B cell (primary cell): ENCODE results near the gene VIPR2. TPM values are rescaled to one million over a fixed set of nuclear protein-coding genes. Genes with fewer than 3 reads are reported as not detected.

Source experiments
- ATAC-seq: fragments of 200-7000 bp; cut with Tn5 transposase; one replicate; pipeline ENCODE4 v1.10.0; 2021; ENCODE audit warnings: low read depth, mild to moderate bottlenecking, moderate number of reproducible peaks, moderate library complexity
- CTCF ChIA-PET: fragments of 350-600 bp; sonication (Branson Sonifier 250); formaldehyde crosslinking; loops from one replicate; lab custom pipeline; 2021; ENCODE audit warnings: antibody characterized with exemption, inconsistent platforms; lab: Charles Lee
- POLR2A ChIA-PET: fragments of 350-600 bp; sonication (Branson Sonifier 250); formaldehyde crosslinking; loops from one replicate; lab custom pipeline; 2021; ENCODE audit warnings: antibody characterized with exemption; lab: Charles Lee
- DNase-seq: peaks from one replicate; pipeline ENCODE4 v3.0.0; 2013
- H2AFZ ChIP-seq: 2 replicates; pipeline ENCODE4 v1.6.1; 2012; ENCODE audit warnings: mild to moderate bottlenecking, low read depth, low read length; ENCODE audit not compliant: insufficient read depth, poor library complexity, severe bottlenecking
- H3K27ac ChIP-seq, 2 donors: 1 replicate in 1 of 2; 2 replicates in 1 of 2; pipeline ENCODE4 v1.5.1; 2012 to 2013; ENCODE audit warnings: low read length in 2 of 2, mild to moderate bottlenecking in 2 of 2, moderate library complexity in 1 of 2
- H3K27me3 ChIP-seq, 4 experiments: fragments of 200-600 bp in 1 of 4; sonication (generic) in 1 of 4; replicated peaks in 1 of 4; 1 replicate in 2 of 4; 2 replicates in 2 of 4; pipeline versions ENCODE4 v1.6.1 to v1.7.0; 2013 to 2016; ENCODE audit warnings: low read length in 3 of 4, mild to moderate bottlenecking in 2 of 4, mixed read lengths in 1 of 4, moderate library complexity in 1 of 4; ENCODE audit not compliant: insufficient read depth in 4 of 4, control insufficient read depth in 3 of 4; ENCODE audit errors: control extremely low read depth in 1 of 4
- H3K36me3 ChIP-seq, 2 experiments: replicated peaks in 1 of 2; 1 replicate in 1 of 2; 2 replicates in 1 of 2; pipeline versions ENCODE4 v1.6.1 to v1.7.1; 2013; ENCODE audit warnings: low read length in 1 of 2; ENCODE audit not compliant: insufficient read depth in 2 of 2, control insufficient read depth in 1 of 2; ENCODE audit errors: control extremely low read depth in 1 of 2, extremely low read depth in 1 of 2
- H3K4me1 ChIP-seq, 2 donors: fragments of 200-600 bp in 1 of 2; sonication (generic) in 1 of 2; 1 replicate in 1 of 2; 2 replicates in 1 of 2; pipeline versions ENCODE4 v1.5.1 to v1.6.1; 2013 to 2017; ENCODE audit warnings: low read length in 2 of 2; ENCODE audit not compliant: control insufficient read depth in 2 of 2, insufficient read depth in 2 of 2
- H3K4me2 ChIP-seq: replicated peaks from 2 replicates; pipeline ENCODE3; 2012; ENCODE audit warnings: mild to moderate bottlenecking, low read depth, low read length; ENCODE audit not compliant: poor library complexity, severe bottlenecking
- H3K4me3 ChIP-seq, 5 experiments: fragments of 200-600 bp in 1 of 5; sonication (generic) in 1 of 5; 1 replicate in 3 of 5; 2 replicates in 2 of 5; pipeline versions ENCODE4 v1.5.1 to v1.7.0; 2011 to 2016; ENCODE audit warnings: low read length in 4 of 5, mild to moderate bottlenecking in 4 of 5, low read depth in 2 of 5, control low read depth in 1 of 5, moderate library complexity in 1 of 5; ENCODE audit not compliant: insufficient read depth in 1 of 5; ENCODE audit errors: control extremely low read depth in 1 of 5, extremely low read depth in 1 of 5
- H3K79me2 ChIP-seq: fragments of 200-600 bp; sonication (generic); one replicate; pipeline ENCODE4 v1.6.0; 2016; ENCODE audit warnings: low read length; ENCODE audit not compliant: control insufficient read depth, insufficient read depth
- H3K9ac ChIP-seq: fragments of 200-600 bp; sonication (generic); 2 replicates; pipeline ENCODE4 v1.6.1; 2017; ENCODE audit warnings: mild to moderate bottlenecking, low read length, moderate library complexity
- H3K9me3 ChIP-seq, 3 donors: one replicate each; pipeline versions ENCODE4 v1.6.1 to v1.7.1; 2013; ENCODE audit warnings: low read length in 2 of 3; ENCODE audit not compliant: control insufficient read depth in 2 of 3, insufficient read depth in 1 of 3; ENCODE audit errors: control extremely low read depth in 1 of 3
- H4K20me1 ChIP-seq: 2 replicates; pipeline ENCODE4 v1.6.0; 2012; ENCODE audit warnings: mild to moderate bottlenecking, low read length; ENCODE audit not compliant: insufficient read depth, control insufficient read depth, poor library complexity, severe bottlenecking
- H3K27ac Mint-ChIP-seq: one replicate; pipeline ENCODE4 v1.8.0; 2021; ENCODE audit warnings: mixed read lengths
- H3K27me3 Mint-ChIP-seq: one replicate; pipeline ENCODE4 v1.8.0; 2021; ENCODE audit warnings: mixed read lengths
- H3K4me1 Mint-ChIP-seq: one replicate; pipeline ENCODE4 v1.8.0; 2021; ENCODE audit warnings: mixed read lengths
- H3K4me3 Mint-ChIP-seq: one replicate; pipeline ENCODE4 v1.8.0; 2021; ENCODE audit warnings: mixed read lengths
- H3K9me3 Mint-ChIP-seq: one replicate; pipeline ENCODE4 v1.8.0; 2022; ENCODE audit warnings: mixed read lengths; ENCODE audit not compliant: insufficient read depth
- EZH2 ChIP-seq: IDR thresholded peaks from 2 replicates; pipeline ENCODE4 v1.6.1; 2012; ENCODE audit warnings: borderline replicate concordance, low read depth, mild to moderate bottlenecking, moderate library complexity, low read length; ENCODE audit not compliant: insufficient read depth, poor library complexity, severe bottlenecking
- WGBS: methylation state at CpG from one replicate; pipeline ENCODE4 v1.1.5; 2013; ENCODE audit warnings: missing lambda C conversion rate; ENCODE audit not compliant: insufficient coverage; 5-methylcytosine and 5-hydroxymethylcytosine counted together
- intact Hi-C: fragments of 100-400 bp; cut with micrococcal nuclease; formaldehyde crosslinking; loops from one replicate; pipeline ENCODE4 v1.10.0; 2022
- polyA plus RNA-seq: library from polyadenylated mRNA; depleted of rRNA; stranded (reverse); fragments of >200 nt; gene quantifications from 2 replicates; pipeline ENCODE4 v1.2.3, GENCODE V29; 2012
- total RNA-seq, 2 donors: library from RNA; stranded (reverse); fragments of 120-200 nt in 1 of 2; gene quantifications; 1 replicate in 1 of 2; 2 replicates in 1 of 2; pipeline versions ENCODE4 v1.2.3 to v1.2.4, GENCODE V29; 2013 to 2022
- TF ChIP-seq, protein P1 (sequence below): fragments of 200-600 bp; IDR thresholded peaks from one replicate; pipeline ENCODE4 v1.8.0; 2022; ENCODE audit warnings: antibody characterized with exemption, mild to moderate bottlenecking

Gene VIPR2
- total and polyA plus RNA-seq, 2 donors (not counting 1 experiment from before 2014, with no cell fraction given): not detected

DNA sequence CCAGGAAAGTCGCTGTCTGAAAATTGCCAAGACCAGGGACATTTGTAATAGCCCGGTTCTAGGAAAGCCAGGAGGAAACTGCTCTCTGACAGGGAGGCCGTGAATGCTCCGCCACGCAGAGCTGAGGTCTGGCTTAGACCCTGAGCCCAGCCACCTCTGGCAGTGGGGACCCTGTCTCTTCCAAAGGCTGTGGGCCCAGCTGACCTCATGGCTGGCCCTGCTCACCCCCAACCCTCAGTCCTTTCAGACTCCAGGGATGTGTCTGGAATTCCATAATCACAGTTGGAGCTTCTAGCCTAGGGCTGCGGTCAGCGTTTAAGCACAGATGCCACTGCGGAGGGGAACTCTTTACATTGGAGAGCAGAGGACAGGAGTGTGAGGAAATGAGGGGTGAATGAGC lies 6.6 kb upstream of the VIPR2 start:
- intact Hi-C loops: no loop called here
- H3K27ac Mint-ChIP-seq: no peak overlapping the region
- Histone ChIP-seq H3K79me2 (no peaks in the 10 kb centered on the region), H3K27me3 (peaks cover 0 to 4% (median 3%) of the 10 kb centered on the region in 4 experiments), H3K4me2 (no peak overlapping the region), H3K4me3 (no peak overlapping the region), H3K9ac (no peak overlapping the region), H4K20me1 (no peaks in the 10 kb centered on the region), H3K36me3 (no peaks in the 10 kb centered on the region), H3K27ac (no peak overlapping the region), H3K4me1 (no peaks in the 10 kb centered on the region), H2AFZ (no peak overlapping the region), H3K9me3 (peaks cover 0 to 7% (median 0%) of the 10 kb centered on the region in 3 donors)
- H3K4me1 Mint-ChIP-seq: no peaks in the 10 kb centered on the region
- POLR2A ChIA-PET: no interaction called here
- H3K27me3 Mint-ChIP-seq: peaks cover 10% of the 10 kb centered on the region
- no peaks in the 10 kb centered on the region for H3K9me3 Mint-ChIP-seq
- no peak overlapping the region for H3K4me3 Mint-ChIP-seq
- no peak for TF ChIP-seq EZH2
- TF ChIP-seq, protein P1, sequence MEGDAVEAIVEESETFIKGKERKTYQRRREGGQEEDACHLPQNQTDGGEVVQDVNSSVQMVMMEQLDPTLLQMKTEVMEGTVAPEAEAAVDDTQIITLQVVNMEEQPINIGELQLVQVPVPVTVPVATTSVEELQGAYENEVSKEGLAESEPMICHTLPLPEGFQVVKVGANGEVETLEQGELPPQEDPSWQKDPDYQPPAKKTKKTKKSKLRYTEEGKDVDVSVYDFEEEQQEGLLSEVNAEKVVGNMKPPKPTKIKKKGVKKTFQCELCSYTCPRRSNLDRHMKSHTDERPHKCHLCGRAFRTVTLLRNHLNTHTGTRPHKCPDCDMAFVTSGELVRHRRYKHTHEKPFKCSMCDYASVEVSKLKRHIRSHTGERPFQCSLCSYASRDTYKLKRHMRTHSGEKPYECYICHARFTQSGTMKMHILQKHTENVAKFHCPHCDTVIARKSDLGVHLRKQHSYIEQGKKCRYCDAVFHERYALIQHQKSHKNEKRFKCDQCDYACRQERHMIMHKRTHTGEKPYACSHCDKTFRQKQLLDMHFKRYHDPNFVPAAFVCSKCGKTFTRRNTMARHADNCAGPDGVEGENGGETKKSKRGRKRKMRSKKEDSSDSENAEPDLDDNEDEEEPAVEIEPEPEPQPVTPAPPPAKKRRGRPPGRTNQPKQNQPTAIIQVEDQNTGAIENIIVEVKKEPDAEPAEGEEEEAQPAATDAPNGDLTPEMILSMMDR: no peak
- ATAC-seq (no peak), DNase-seq (no peak)
- 86% methylated on average over 5 of the region's 8 CpGs for WGBS
- CTCF ChIA-PET: no interaction called here

DNA sequence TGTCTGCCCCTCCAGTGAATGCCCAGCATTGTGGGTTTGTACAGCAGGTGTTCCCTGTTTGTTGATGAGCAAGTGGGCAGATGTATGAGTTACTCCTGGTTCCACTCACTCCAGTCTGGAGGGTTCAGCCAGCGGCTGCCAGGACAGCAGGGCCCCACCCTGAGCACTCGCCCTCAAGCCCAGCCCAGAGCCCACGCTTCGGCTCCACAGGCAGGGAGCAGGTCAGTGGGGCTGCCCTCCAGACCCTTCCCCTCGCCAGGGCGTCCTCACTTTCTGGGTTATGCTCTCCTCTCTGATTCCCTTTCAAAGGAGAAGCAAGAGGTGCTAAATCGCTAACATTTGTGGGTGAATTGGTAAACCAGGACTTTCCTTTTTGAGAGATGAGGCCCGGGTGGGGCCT lies 4.8 kb upstream of the VIPR2 start:
- no peaks in the 10 kb centered on the region for H3K4me1 Mint-ChIP-seq
- TF ChIP-seq EZH2: no peak
- TF ChIP-seq, protein P1: no peak
- H3K27me3 Mint-ChIP-seq: peaks cover 10% of the 10 kb centered on the region
- no peaks in the 10 kb centered on the region for H3K9me3 Mint-ChIP-seq
- ChIA-PET POLR2A (no interaction called here), CTCF (no interaction called here)
- no peak for DNase-seq
- Histone ChIP-seq H2AFZ (no peak overlapping the region), H3K9ac (no peak overlapping the region), H3K27ac (no peak overlapping the region), H3K79me2 (no peaks in the 10 kb centered on the region), H3K27me3 (peaks cover 0 to 10% (median 3%) of the 10 kb centered on the region in 4 experiments), H3K4me3 (no peak overlapping the region), H3K4me2 (no peak overlapping the region), H3K9me3 (peaks cover 0 to 12% (median 0%) of the 10 kb centered on the region in 3 donors), H4K20me1 (no peaks in the 10 kb centered on the region), H3K36me3 (no peaks in the 10 kb centered on the region), H3K4me1 (no peaks in the 10 kb centered on the region)
- 93% methylated on average over 6 of the region's 8 CpGs for WGBS
- intact Hi-C loops: no loop called here
- H3K27ac Mint-ChIP-seq: no peak overlapping the region
- no peak for ATAC-seq
- no peak overlapping the region for H3K4me3 Mint-ChIP-seq
